ENCODE data around the gene CYRIA. TPM values are rescaled to one million over a fixed set of nuclear protein-coding genes. Genes with fewer than 3 reads are reported as not detected.

Gene CYRIA
- total RNA-seq, 2 experiments from 2014 or later: 0.20 to 0.31 TPM

DNA sequence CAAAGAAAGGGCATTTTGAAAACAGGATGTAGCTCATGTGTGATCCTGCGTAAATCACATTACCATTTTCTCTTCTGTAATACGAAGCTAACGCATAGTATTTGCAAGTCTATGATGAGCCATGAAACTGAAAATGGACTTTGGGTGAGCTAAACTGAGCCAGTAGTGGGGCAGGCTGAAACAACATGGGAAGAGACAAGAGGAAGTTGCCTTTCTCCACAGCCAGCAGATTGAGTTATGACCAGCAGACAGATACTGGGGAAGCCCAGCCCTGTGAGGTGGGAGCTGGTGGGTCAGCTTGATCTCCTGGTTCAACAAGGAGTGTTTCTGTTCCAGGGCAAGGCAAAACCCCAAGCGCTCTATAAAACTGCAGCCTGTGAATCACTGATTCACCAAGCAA, 11.8 kb downstream of the CYRIA start:
- POLR2A ChIA-PET: no interaction called here
- H3K4me1 Mint-ChIP-seq: no peaks in the 10 kb centered on the region
- no peaks in the 10 kb centered on the region for H3K9me3 Mint-ChIP-seq
- CTCF ChIA-PET: interaction anchor here (1.1 to 1.2 kb wide), 2 partner anchors 11 to 19 kb away, joined by 3 read pairs; partner anchors contain the start of gene CYRIA
- H3K27ac Mint-ChIP-seq: no peak overlapping the region
- DNase-seq: no peak
- H3K36me3 Mint-ChIP-seq (ENCODE audit: low read depth): no peaks in the 10 kb centered on the region
- peaks cover 2% of the 10 kb centered on the region for H3K27me3 Mint-ChIP-seq
- H3K4me3 Mint-ChIP-seq: no peak overlapping the region

DNA sequence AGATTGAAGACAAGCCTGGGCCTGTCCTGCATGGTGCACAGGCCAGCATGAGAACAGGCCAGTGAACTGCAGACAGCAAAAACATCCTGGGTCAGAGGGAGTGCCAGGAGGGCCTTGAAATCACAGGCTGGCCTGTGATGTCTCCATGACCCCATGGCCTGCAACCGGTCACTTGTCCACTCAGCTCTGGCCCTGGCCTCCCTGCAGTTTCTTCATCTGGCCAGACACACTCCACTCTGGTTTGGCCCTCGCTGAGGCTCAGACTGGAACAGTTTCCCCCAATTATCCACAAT, 12.6 kb downstream of the CYRIA start:
- CTCF ChIA-PET: interaction anchor here (0.8 to 2.2 kb wide), 3 partner anchors 10 to 44 kb away, joined by 3 to 4 read pairs (median 3); no protein-coding TSS in a partner anchor
- no peaks in the 10 kb centered on the region for H3K27me3 Mint-ChIP-seq
- H3K4me1 Mint-ChIP-seq: no peaks in the 10 kb centered on the region
- H3K4me3 Mint-ChIP-seq: no peak overlapping the region
- no peaks in the 10 kb centered on the region for H3K9me3 Mint-ChIP-seq
- no peak for DNase-seq
- no peaks in the 10 kb centered on the region for H3K36me3 Mint-ChIP-seq (ENCODE audit: low read depth)
- POLR2A ChIA-PET: no interaction called here
- no peak overlapping the region for H3K27ac Mint-ChIP-seq

DNA sequence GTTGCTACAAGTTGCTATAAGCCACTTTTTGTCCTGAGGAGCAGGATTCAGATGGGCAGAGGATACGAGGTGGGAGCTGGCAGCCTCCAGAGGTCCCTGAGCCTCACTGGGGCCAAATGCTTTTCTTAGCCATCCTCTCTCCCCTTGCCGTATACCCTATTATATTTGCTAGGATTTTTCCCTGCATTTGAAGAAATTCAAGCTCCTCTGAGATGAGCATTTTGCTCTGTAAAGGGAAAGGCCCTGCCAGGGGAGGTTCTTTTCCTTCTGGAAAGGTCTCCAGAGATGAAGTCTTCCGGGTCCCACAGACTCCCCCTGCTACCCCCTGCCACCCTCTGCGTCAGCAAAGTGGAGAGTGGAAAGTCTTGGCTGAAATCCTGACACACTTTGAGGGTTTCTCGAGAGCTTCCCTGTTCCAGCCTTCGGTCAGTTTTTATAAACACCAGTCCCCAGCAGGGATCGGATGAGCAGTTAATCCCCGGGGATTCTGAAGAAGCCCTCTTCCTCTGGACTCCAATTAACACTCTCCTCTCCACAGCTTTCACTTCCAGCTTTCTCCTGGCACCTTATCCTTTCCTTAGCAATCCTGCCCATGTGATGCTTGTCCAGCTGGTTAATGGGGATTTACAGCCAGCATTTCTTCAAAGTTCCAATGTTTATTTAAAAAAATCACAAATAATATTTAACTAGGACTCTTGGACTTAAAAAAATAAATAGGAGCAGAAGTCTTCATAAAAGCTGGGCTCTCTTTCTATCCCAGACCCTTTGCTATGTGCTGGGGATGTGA, 13.1 kb downstream of the CYRIA start:
- no peaks in the 10 kb centered on the region for H3K9me3 Mint-ChIP-seq
- H3K36me3 Mint-ChIP-seq (ENCODE audit: low read depth): no peaks in the 10 kb centered on the region
- H3K27me3 Mint-ChIP-seq: no peaks in the 10 kb centered on the region
- DNase-seq: no peak
- no peaks in the 10 kb centered on the region for H3K4me1 Mint-ChIP-seq
- no peak overlapping the region for H3K4me3 Mint-ChIP-seq
- CTCF ChIA-PET: interaction anchor here (0.8 to 2.2 kb wide), 2 partner anchors 10 to 44 kb away, joined by 3 to 4 read pairs; no protein-coding TSS in a partner anchor
- H3K27ac Mint-ChIP-seq: no peak overlapping the region
- POLR2A ChIA-PET: no interaction called here

DNA sequence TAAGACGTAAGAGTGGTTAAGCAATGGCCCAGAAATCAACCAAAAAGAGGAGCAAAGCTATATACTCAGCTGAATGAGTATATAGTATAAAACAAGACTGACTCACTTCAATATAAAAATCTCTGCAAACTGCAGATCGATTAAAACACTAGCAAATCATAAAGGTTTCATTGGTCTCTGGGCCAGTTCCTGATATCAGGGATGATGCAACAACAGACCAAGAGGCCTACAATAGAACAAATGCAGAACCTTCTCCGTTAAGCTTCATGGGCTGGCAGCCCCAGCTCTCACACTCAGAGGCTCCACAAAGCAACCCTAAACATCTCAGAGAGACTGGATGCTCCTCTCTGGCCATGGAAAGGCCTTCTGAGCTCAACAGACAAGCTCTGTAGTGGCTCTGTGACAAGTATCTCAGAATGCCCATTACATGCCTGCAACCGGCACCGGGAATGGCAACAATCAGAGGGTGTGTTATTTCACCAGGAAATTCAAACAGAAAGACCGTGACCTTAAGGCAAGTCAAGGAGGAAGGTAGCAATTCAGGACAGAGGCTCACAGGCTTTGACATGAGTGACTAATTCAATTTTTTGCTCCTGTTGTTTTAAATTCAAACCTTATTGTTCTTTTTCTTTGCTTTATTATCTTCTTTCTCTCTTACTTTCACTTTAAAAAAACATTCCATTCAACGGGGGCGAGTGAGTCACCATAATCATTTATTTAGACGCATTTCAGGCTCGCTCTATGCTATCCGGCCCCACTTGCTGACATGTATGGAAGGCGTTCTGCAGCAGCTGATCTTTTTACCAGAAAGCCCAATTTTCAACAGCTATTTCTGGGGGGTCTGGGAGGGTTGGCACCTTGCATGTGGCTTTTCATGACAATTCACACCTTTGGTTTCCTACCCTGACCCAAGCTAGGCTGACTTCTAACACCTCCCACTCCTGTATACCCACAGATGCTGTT, 15.1 kb downstream of the CYRIA start:
- Mint-ChIP-seq H3K4me3 (no peak overlapping the region), H3K27ac (no peak overlapping the region), H3K4me1 (no peaks in the 10 kb centered on the region), H3K9me3 (no peaks in the 10 kb centered on the region), H3K27me3 (no peaks in the 10 kb centered on the region), H3K36me3 (ENCODE audit: low read depth) (no peaks in the 10 kb centered on the region)
- ChIA-PET CTCF (interaction anchor here (1.0 to 2.2 kb wide), 3 partner anchors 8 to 42 kb away, joined by 3 to 4 read pairs (median 4); no protein-coding TSS in a partner anchor), POLR2A (no interaction called here)
- no peak for DNase-seq

DNA sequence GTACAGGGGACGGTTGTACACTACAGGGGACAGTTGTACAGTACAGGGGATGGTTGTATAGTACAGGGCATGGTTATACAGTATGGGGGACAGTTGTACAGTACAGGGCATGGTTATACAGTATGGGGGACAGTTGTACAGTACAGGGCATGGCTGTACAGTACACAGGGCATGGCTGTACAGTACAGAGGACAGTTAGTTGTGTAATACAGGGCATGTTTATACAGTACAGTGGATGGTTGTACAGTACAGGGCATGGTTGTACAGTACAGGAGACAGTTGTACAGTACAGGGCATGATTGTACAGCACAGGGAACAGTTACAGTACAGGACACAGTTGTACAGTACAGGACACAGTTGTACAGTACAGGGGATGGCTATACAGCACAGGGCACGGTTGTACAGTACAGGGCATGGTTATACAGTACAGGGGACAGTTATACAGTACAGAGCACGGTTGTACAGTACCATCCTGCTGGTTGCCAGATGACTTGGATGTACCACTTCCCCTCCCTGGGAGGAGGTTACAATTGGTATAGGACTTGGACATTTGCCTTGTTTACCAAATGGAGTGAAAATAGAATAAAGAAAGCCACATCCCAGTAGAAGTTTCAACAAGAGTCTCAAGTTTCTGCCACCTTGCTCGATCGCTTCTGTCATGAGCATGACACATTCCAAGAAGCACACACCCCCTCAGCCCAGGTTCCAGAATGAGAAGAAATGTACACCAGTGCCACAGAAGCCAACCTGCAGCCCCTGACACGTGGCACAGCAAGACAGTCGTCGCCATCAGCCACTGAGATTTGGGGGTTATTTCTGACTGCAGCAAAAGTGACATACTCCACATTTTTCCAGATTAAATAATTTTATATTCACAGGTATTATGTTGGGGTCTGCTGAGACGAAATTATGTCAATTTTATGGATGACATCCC, 16.0 kb downstream of the CYRIA start:
- H3K9me3 Mint-ChIP-seq: no peaks in the 10 kb centered on the region
- ChIA-PET POLR2A (no interaction called here), CTCF (interaction anchor here (1.0 kb wide), 1 partner anchor 12 kb away, joined by 4 read pairs; no protein-coding TSS in a partner anchor)
- no peaks in the 10 kb centered on the region for H3K27me3 Mint-ChIP-seq
- no peaks in the 10 kb centered on the region for H3K36me3 Mint-ChIP-seq (ENCODE audit: low read depth)
- H3K27ac Mint-ChIP-seq: no peak overlapping the region
- no peaks in the 10 kb centered on the region for H3K4me1 Mint-ChIP-seq
- no peak overlapping the region for H3K4me3 Mint-ChIP-seq
- no peak for DNase-seq

DNA sequence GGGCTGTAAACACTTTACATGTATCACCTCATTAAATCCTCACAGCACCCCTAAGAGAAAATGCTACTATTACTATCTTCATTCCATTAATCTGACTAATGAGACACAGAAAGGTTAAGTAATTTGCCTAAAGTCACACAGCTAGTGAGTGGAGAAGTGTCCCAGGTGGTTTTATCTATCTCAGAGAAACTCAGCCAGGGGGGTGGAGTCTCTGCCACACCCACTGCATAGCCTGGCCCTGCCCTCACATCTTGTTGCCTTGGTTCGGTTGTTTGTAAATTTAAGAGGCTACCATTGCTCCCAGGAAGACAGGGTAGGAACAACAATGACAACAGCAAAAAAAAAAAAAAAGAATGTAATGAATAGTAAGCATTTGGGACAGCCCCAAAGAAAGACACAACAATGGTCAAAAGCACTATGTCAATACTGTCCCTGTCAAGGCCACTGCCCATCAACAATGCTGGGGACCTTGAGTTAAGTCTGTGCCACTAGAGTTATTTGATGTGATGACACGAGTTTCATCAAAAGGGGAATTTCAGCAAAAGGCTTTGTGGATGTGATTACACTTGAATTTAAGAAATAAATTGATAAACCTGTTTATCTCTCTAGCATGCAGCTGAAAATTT, 17.5 kb downstream of the CYRIA start:
- H3K27me3 Mint-ChIP-seq: no peaks in the 10 kb centered on the region

DNA sequence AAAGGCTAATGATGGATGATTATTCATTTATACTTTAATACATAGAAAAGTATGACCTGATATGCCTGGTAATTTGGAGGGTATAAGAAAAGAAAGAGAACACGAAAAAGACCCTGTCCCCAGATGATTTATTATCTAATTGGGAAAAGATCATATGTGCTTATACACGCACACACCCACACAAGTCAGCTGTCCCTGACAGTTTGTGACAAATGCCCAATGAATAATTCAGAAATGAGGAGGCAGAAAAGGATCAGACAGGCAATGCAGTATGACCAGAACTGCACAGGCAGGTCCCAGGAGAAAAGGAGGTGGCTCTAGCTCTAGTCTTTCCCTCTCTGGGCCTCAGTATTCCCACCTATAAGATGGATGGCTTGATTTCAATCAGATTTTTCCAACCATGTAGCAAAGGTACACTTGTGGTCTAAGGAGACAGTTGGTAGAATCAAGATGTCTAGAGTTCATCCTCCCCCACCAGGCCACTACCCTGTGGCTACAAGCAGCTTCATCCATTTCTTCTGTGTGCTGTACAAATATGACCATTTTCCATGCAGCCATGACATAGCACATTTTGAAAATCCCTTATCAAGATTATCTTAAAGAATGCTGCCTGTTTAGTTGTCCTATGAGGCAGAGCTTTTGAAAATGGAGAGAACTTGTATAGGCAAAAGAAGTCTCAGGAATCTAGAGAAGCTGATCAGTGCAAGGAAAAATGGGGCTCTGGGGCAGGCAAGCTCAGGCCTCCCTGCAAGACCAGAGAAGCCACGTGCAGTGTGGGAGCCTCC, 19.7 kb downstream of the CYRIA start:
- no peaks in the 10 kb centered on the region for H3K4me1 Mint-ChIP-seq
- no peak for DNase-seq
- CTCF ChIA-PET: interaction anchor here (0.8 to 1.4 kb wide), 2 partner anchors 12 to 16 kb away, joined by 3 read pairs; no protein-coding TSS in a partner anchor
- H3K9me3 Mint-ChIP-seq: no peaks in the 10 kb centered on the region
- no peak overlapping the region for H3K27ac Mint-ChIP-seq
- POLR2A ChIA-PET: no interaction called here
- H3K36me3 Mint-ChIP-seq (ENCODE audit: low read depth): no peaks in the 10 kb centered on the region
- H3K4me3 Mint-ChIP-seq: no peak overlapping the region
- no peaks in the 10 kb centered on the region for H3K27me3 Mint-ChIP-seq

More for the DNA sequence above, 17.5 kb downstream of the CYRIA start:
- no peaks in the 10 kb centered on the region for H3K4me1 Mint-ChIP-seq
- no peak for DNase-seq
- H3K27ac Mint-ChIP-seq: no peak overlapping the region
- H3K36me3 Mint-ChIP-seq (ENCODE audit: low read depth): no peaks in the 10 kb centered on the region
- no peaks in the 10 kb centered on the region for H3K9me3 Mint-ChIP-seq
- no peak overlapping the region for H3K4me3 Mint-ChIP-seq
- POLR2A ChIA-PET: no interaction called here
- CTCF ChIA-PET: interaction anchor here (0.9 to 1.8 kb wide), 3 partner anchors 9 to 20 kb away, joined by 3 to 6 read pairs (median 3); no protein-coding TSS in a partner anchor

DNA sequence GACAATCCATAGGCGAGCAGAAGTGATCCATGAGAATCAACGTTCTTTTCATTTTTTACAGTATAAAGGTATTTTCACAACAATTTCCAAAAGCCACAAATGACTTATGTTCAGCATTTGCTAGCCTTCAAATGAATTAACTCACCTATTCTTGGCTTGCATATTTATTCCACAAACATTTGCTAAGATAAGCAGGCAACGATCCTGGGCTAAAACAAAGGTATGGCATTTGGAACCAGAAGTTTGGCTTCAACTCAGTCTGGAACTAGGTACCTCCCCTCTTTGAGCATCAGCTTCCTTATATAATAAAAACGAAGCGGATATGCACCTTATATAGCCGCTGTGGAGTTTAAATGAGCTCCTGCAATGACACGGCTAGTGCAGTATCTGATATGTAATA, 20.5 kb downstream of the CYRIA start:
- no peaks in the 10 kb centered on the region for H3K27me3 Mint-ChIP-seq
- no peak overlapping the region for H3K4me3 Mint-ChIP-seq
- no peak for DNase-seq
- H3K9me3 Mint-ChIP-seq: no peaks in the 10 kb centered on the region
- H3K4me1 Mint-ChIP-seq: no peaks in the 10 kb centered on the region
- CTCF ChIA-PET: interaction anchor here (1.4 kb wide), 1 partner anchor 17 kb away, joined by 3 read pairs; no protein-coding TSS in a partner anchor
- no peak overlapping the region for H3K27ac Mint-ChIP-seq
- POLR2A ChIA-PET: no interaction called here
- no peaks in the 10 kb centered on the region for H3K36me3 Mint-ChIP-seq (ENCODE audit: low read depth)

DNA sequence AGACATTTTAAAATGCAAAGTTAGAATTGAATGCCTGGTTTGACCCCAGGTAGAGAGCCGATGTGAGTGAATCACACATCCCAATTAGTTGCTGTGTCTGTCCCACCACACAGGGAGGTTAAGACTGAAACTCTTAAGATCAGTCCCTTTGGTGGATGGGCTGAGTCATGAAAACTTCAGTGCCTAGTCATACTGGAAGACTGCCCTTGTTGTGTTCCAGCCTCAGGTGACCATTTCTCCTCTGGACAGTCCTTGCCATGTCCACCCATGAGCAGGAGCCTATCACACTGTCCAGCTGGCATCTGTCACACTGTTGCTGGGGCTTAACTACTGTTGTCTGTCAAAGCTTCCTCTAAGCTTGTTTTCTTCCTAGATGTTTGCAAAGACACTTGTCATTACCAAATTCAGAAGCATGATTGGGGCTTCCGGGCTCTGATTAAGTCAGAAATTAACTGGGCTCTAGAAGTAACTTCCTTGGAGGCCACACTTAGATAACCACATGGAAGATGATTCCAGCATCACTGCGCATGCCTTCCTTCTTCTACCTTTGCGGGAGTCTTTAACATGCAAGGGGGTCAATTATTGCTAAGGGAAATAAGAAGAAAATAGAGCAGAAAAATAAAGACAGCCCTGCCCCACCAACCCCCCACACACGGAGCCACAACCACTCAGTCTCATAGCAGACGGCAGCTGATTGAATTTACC, 21.3 kb downstream of the CYRIA start:
- POLR2A ChIA-PET: no interaction called here
- CTCF ChIA-PET: interaction anchor here (1.2 kb wide), 1 partner anchor 16 kb away, joined by 3 read pairs; no protein-coding TSS in a partner anchor
- H3K4me1 Mint-ChIP-seq: no peaks in the 10 kb centered on the region
- no peak for DNase-seq
- H3K27me3 Mint-ChIP-seq: no peaks in the 10 kb centered on the region
- H3K4me3 Mint-ChIP-seq: no peak overlapping the region
- no peaks in the 10 kb centered on the region for H3K36me3 Mint-ChIP-seq (ENCODE audit: low read depth)
- H3K9me3 Mint-ChIP-seq: no peaks in the 10 kb centered on the region
- no peak overlapping the region for H3K27ac Mint-ChIP-seq

DNA sequence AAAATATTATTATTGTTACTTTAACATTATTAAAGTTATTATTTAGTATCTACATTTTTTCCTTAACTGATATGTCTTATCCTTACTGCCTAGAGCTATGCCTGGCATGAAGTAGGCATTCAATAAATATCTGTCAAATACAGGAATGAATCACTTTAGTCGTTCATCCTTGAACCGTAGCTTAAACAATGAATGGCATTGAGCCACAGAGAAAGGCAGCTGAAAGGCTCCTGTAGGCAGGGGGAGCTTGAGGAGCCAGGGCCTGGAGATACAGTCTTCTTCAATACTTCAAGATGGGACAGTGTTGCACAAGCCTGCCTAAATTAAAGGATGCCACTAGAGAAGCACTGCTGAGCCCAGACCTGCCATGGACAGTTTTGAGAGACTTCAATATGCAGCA, 22.5 kb downstream of the CYRIA start:
- ChIA-PET CTCF (interaction anchor here (0.7 to 1.2 kb wide), 2 partner anchors 9 to 15 kb away, joined by 3 read pairs; no protein-coding TSS in a partner anchor), POLR2A (no interaction called here)
- Mint-ChIP-seq H3K27ac (no peak overlapping the region), H3K4me1 (peaks cover 11% of the 10 kb centered on the region), H3K27me3 (no peaks in the 10 kb centered on the region), H3K4me3 (no peak overlapping the region), H3K36me3 (ENCODE audit: low read depth) (no peaks in the 10 kb centered on the region), H3K9me3 (no peaks in the 10 kb centered on the region)
- DNase-seq: no peak

DNA sequence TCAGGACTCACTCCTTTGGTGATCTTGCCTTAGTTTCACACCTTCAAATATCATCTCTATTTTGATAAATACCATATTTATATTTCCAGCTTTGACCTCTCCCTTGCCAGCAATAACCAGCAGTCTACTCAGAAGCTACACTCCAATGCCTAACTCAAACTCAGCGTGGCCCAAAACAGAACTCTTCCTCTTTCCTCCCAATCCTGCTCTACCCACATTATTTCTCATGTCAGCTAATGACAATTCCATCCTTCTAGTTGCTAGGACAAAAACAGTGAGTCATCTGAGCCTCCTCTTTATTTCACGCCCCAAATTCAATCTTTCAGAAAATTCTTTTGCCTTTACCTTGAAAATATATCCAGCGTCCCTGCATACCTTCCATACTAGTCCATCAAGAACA, 23.5 kb downstream of the CYRIA start:
- H3K9me3 Mint-ChIP-seq: peaks cover 2% of the 10 kb centered on the region
- ChIA-PET POLR2A (no interaction called here), CTCF (interaction anchor here (0.6 to 1.1 kb wide), 2 partner anchors 9 to 115 kb away, joined by 3 read pairs; no protein-coding TSS in a partner anchor)
- no peak overlapping the region for H3K27ac Mint-ChIP-seq
- DNase-seq: no peak
- no peak overlapping the region for H3K4me3 Mint-ChIP-seq
- peaks cover 1% of the 10 kb centered on the region for H3K36me3 Mint-ChIP-seq (ENCODE audit: low read depth)
- H3K27me3 Mint-ChIP-seq: no peaks in the 10 kb centered on the region
- peaks cover 15% of the 10 kb centered on the region for H3K4me1 Mint-ChIP-seq

All from activated CD4-positive, alpha-beta T cell treated with anti-CD3 and anti-CD28 coated beads, Interleukin-2, amount 10 ng/mL, durations not matched to agents 7 days and 5 days (primary cell).